Adrenal gland (tissue), 12 donors: Measurements from ENCODE around the gene CST8. TPM values are rescaled to one million over a fixed set of nuclear protein-coding genes. Genes with fewer than 3 reads are reported as not detected.

Experiments used
- DNase-seq, 7 donors: peaks; one replicate each; pipeline ENCODE4 v3.0.0-alpha.2; 2019 to 2020
- H3K27ac ChIP-seq, 5 donors: fragments of 200-600 bp; sonication (generic) in 4 of 5; 1 replicate in 3 of 5; 2 replicates in 2 of 5; pipeline versions ENCODE4 v1.5.1 to v1.8.0; 2016 to 2020; ENCODE audit warnings: mild to moderate bottlenecking in 1 of 5
- H3K27me3 ChIP-seq: fragments of 200-600 bp; 2 replicates; pipeline ENCODE4 v1.8.0; 2021
- H3K36me3 ChIP-seq, 2 donors: fragments of 200-600 bp; replicated peaks in 1 of 2; 1 replicate in 1 of 2; 2 replicates in 1 of 2; pipeline versions ENCODE4 v1.5.1 to v1.8.0; 2018 to 2022
- H3K4me1 ChIP-seq, 2 donors: fragments of 200-600 bp; replicated peaks in 1 of 2; 1 replicate in 1 of 2; 2 replicates in 1 of 2; pipeline versions ENCODE4 v1.5.1 to v1.8.0; 2018 to 2021
- H3K4me3 ChIP-seq, 4 donors: fragments of 200-600 bp; sonication (generic) in 3 of 4; one replicate each; pipeline ENCODE4 v1.5.1; 2016 to 2018
- H3K9me3 ChIP-seq, 3 donors: fragments of 200-600 bp; sonication (generic) in 1 of 3; replicated peaks in 1 of 3; 1 replicate in 2 of 3; 2 replicates in 1 of 3; pipeline versions ENCODE4 v1.5.1 to v1.8.0; 2016 to 2021
- POLR2A ChIP-seq, 2 donors: fragments of 450-650 bp; IDR thresholded peaks; one replicate each; pipeline ENCODE4 v1.6.1; 2017; ENCODE audit warnings: antibody characterized with exemption in 2 of 2, mild to moderate bottlenecking in 2 of 2, moderate library complexity in 1 of 2
- WGBS, 4 donors: extraction: QIAGEN DNeasy Blood & Tissue Kit in 2 of 4; methylation state at CpG; one replicate each; pipeline versions ENCODE4 v1.1.5 to v1.1.7; 2013 to 2017; 5-methylcytosine and 5-hydroxymethylcytosine counted together
- intact Hi-C, 2 donors: fragments of 100-400 bp; cut with DNase I; formaldehyde crosslinking; loops; one replicate each; pipeline versions ENCODE4 v1.14.1 to v1.15.0; 2022 to 2023
- polyA plus RNA-seq, 3 donors: library from polyadenylated mRNA; stranded (reverse); fragments of 200-250 nt in 2 of 3; fragments of 350-450 nt in 1 of 3; fragmentation: Illumina TruSeq in 1 of 3; extraction: RNeasy Lipid Tissue Mini Kit (QIAGEN cat#74804) in 1 of 3; gene quantifications; one replicate each; pipeline ENCODE4 v1.2.3, GENCODE V29; 2013 to 2014
- small RNA-seq, 2 donors: library from RNA; depleted of rRNA; stranded (forward); fragments of <200 nt; gene quantifications; one replicate each; pipeline ENCODE3, GENCODE V24; 2016
- total RNA-seq, 9 donors: library from RNA; depleted of rRNA in 4 of 9; stranded (reverse); fragments of >200 nt in 4 of 9; fragments of 120-200 nt in 1 of 9; fragmentation: NEBNext Ultra II Directional in 1 of 9; extraction: Animal tissue kit (Norgen Biotek cat#: 25700) in 1 of 9; gene quantifications; one replicate each; pipeline versions ENCODE4 v1.1.0 to v1.2.4, GENCODE V29; 2013 to 2023
- TF ChIP-seq, protein P1 (sequence below), 6 experiments: fragments of 450-650 bp in 4 of 6; fragments of 200-600 bp in 2 of 6; sonication (generic) in 1 of 6; IDR thresholded peaks; 1 replicate in 5 of 6; 2 replicates in 1 of 6; pipeline versions ENCODE4 v1.5.1 to v1.8.0; 2016 to 2021; ENCODE audit warnings: antibody characterized with exemption in 6 of 6, mild to moderate bottlenecking in 2 of 6, moderate library complexity in 1 of 6
- donor health status: healthy with polysubstance abuse.
- donor health status: Bipolar disorder and iron deficiency.
- donor health status: DM: yes; HTN: yes; CAD: no.
- donor health status: DM: no; HTN: no; CAD: no.
- donor health status: DM: no; HTN: no; CAD: no.
- donor health status: DM: yes; HTN: yes; CAD: no.

Gene CST8
- total and polyA plus RNA-seq, 12 donors: not detected

GRCh38 chr20:23541776-23542175, 50.9 kb downstream of the CST8 start:
- TF ChIP-seq POLR2A (IDR thresholded peaks at IDR 0.05): no peak
- TF ChIP-seq, protein P1, sequence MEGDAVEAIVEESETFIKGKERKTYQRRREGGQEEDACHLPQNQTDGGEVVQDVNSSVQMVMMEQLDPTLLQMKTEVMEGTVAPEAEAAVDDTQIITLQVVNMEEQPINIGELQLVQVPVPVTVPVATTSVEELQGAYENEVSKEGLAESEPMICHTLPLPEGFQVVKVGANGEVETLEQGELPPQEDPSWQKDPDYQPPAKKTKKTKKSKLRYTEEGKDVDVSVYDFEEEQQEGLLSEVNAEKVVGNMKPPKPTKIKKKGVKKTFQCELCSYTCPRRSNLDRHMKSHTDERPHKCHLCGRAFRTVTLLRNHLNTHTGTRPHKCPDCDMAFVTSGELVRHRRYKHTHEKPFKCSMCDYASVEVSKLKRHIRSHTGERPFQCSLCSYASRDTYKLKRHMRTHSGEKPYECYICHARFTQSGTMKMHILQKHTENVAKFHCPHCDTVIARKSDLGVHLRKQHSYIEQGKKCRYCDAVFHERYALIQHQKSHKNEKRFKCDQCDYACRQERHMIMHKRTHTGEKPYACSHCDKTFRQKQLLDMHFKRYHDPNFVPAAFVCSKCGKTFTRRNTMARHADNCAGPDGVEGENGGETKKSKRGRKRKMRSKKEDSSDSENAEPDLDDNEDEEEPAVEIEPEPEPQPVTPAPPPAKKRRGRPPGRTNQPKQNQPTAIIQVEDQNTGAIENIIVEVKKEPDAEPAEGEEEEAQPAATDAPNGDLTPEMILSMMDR (IDR thresholded peaks at IDR 0.05): no peak
- 76 to 82% (median 80%) methylated on average over 2 of the region's 2 CpGs for WGBS, 4 donors

GRCh38 chr20:23542801-23543200, 51.9 kb downstream of the CST8 start:
- H3K4me3 ChIP-seq: no peak overlapping the region
- DNase-seq: no peak
- H3K27ac ChIP-seq: no peak overlapping the region
- H3K27me3 ChIP-seq: peaks cover 4% of the 10 kb centered on the region
- no peaks in the 10 kb centered on the region for H3K36me3 ChIP-seq
- no peaks in the 10 kb centered on the region for H3K4me1 ChIP-seq
- intact Hi-C loops: no loop called here
- no peak for TF ChIP-seq POLR2A (IDR thresholded peaks at IDR 0.05)
- TF ChIP-seq, protein P1 (IDR thresholded peaks at IDR 0.05): no peak
- WGBS, 4 donors: 47 to 55% (median 51%) methylated on average over 2 to 5 of the region's 5 CpGs
- H3K9me3 ChIP-seq: no peaks in the 10 kb centered on the region

More at GRCh38 chr20:23541776-23542175, 50.9 kb downstream of the CST8 start:
- Histone ChIP-seq H3K4me3 (no peak overlapping the region), H3K27me3 (peaks cover 4% of the 10 kb centered on the region), H3K9me3 (no peaks in the 10 kb centered on the region), H3K27ac (no peak overlapping the region), H3K36me3 (no peaks in the 10 kb centered on the region), H3K4me1 (no peaks in the 10 kb centered on the region)
- intact Hi-C loops: no loop called here
- DNase-seq: no peak

GRCh38 chr20:23544133-23544532, 53.2 kb downstream of the CST8 start:
- H3K4me1 ChIP-seq: no peaks in the 10 kb centered on the region
- peaks cover 4% of the 10 kb centered on the region for H3K27me3 ChIP-seq
- intact Hi-C loops: no loop called here
- 87 to 96% (median 90%) methylated on average over 6 of the region's 6 CpGs for WGBS, 4 donors
- H3K4me3 ChIP-seq: no peak overlapping the region
- no peaks in the 10 kb centered on the region for H3K36me3 ChIP-seq
- DNase-seq: no peak
- no peak overlapping the region for H3K27ac ChIP-seq
- TF ChIP-seq, protein P1 (IDR thresholded peaks at IDR 0.05): no peak
- TF ChIP-seq POLR2A (IDR thresholded peaks at IDR 0.05): no peak
- H3K9me3 ChIP-seq: no peaks in the 10 kb centered on the region

Small RNAs within 50 kb of the gene (small RNA-seq; reads per million reads assigned to genes)
- 0 reads per million in 2 donors for gene RF00019

Other genes starting within 250 kb of the CST8 start
- 10 to 100 TPM; 11.1 to 43.8 (median 17.9) TPM for gene NXT1, start 140.3 kb upstream of the CST8 start, total RNA-seq
- 10 to 100 TPM in 2 of 3 donors, 1 to 10 TPM in 1; 9.2 to 17.0 (median 15.5) TPM for gene NXT1, start 140.3 kb upstream of the CST8 start, polyA plus RNA-seq
- 10 to 100 TPM; 11.1 to 31.7 (median 19.6) TPM for gene GZF1, start 128.9 kb upstream of the CST8 start, total RNA-seq
- gene GZF1, start 128.9 kb upstream of the CST8 start, polyA plus RNA-seq: 10 to 100 TPM in 1 of 3 donors, 1 to 10 TPM in 2; 8.0 to 19.5 (median 8.2) TPM
- 10 to 100 TPM; 13.8 to 27.5 (median 20.3) TPM for gene NAPB, start 69.6 kb upstream of the CST8 start, total RNA-seq
- gene NAPB, start 69.6 kb upstream of the CST8 start, polyA plus RNA-seq: 10 to 100 TPM; 11.8 to 26.8 (median 17.0) TPM
- not detected for gene CSTL1, start 51.4 kb upstream of the CST8 start, total RNA-seq
- gene CSTL1, start 51.4 kb upstream of the CST8 start, polyA plus RNA-seq: not detected
- gene CST11, start 38.2 kb upstream of the CST8 start, total RNA-seq: not detected
- not detected for gene CST11, start 38.2 kb upstream of the CST8 start, polyA plus RNA-seq
- gene CST9L, start 77.4 kb downstream of the CST8 start, total RNA-seq: not detected
- not detected for gene CST9L, start 77.4 kb downstream of the CST8 start, polyA plus RNA-seq
- gene CST9, start 114.8 kb downstream of the CST8 start, total RNA-seq: not detected
- not detected for gene CST9, start 114.8 kb downstream of the CST8 start, polyA plus RNA-seq
- gene CST3, start 146.8 kb downstream of the CST8 start, total RNA-seq: 1,000 to 10,000 TPM in 6 of 9 donors, 100 to 1,000 TPM in 2, 10 to 100 TPM in 1; 92.4 to 1,851 (median 1,207) TPM
- gene CST3, start 146.8 kb downstream of the CST8 start, polyA plus RNA-seq: 1,000 to 10,000 TPM in 1 of 3 donors, 100 to 1,000 TPM in 2; 320 to 1,309 (median 414) TPM
- not detected for gene CST4, start 197.9 kb downstream of the CST8 start, total RNA-seq
- not detected for gene CST4, start 197.9 kb downstream of the CST8 start, polyA plus RNA-seq